ENCODE data around the gene RPS6KA1.
"Not testable (repeated sequence)": the region's sequence is repeated elsewhere in the genome, so short reads cannot be mapped to it uniquely, and the experiment has no call there.

RPS6KA1 gene

DNA sequence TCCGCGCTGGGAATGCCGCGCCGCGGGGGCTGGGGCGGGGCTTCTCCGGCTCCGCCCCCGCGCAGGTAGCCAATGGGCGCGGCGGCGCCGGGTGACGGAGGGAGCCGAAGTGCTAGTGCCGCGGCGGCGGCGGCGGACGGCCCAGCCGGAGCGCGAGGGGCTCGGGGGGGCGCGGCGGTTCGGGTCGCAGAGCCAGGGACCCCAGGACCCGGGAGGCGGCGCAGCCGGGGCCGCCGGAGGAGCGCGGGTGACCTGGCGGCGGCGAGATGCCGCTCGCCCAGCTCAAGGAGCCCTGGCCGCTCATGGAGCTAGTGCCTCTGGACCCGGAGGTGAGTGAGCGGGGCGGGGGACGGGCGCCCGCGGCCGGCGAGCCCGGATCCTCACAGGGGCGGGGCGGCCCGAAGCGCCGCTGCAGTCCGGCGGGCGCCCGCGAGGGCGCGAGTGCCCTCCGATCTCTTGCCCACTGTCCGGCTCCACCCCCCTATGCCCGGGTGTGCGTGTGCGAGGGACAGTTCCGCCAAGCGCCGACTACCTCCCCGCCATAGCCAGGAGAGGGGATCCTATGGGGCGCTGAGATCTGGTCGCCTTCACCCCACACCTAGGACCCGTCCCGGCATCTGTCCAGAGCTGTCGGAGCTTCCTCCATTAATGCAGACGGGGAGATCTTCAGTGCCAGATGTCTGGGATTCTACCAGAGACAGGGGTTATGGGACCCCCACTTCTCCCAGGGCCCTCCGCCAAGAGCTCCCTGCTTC lies at the start of gene RPS6KA1:
TSS of gene RPS6KA1 (plus strand) at position 107 of the 755 bp plus-strand sequence. CDS start at position 267, 160 bp downstream.
- peak; percentile 50 for DNase-seq (ENCODE audit: low read depth)

DNA sequence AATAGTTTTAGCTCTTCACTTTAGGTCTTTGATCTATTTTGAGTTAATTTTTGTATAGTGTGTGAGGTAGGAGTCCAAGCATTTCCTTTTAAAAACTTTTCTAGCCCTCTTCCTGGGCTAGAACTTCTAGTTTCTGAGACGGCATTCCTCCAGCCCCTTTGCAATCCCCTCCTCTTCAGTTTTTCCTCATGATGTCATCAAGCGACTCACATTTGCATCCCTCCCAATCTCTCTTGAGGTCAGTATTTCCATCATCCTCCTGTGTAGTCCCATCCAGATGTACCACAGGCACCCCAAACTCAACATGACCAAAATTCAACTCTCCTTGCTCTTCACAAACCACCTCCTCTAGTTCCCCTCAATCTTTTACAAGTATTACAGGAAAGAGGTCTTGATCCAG lies 46.6 kb upstream of the RPS6KA1 start:
- no peak for DNase-seq (ENCODE audit: low read depth)

DNA sequence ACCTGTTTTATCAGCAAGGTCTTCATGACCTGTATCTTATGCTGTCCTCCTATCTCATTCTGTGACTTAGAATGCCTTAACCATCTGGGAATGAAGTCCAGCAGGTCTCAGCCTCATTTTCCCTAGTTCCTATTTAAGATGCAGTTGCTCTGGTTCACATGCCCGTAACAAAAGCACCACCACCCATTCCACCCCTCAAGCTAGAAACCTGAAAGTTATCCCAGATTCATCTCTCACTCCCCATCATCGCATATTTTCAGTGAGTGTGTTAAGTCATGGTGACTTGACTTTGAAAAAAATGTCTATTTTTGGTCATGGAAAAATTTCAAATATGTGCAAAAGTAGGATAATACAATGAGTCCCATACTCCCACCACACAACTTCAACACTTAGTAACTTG lies 45.6 kb upstream of the RPS6KA1 start:
- no peak for DNase-seq (ENCODE audit: low read depth)

DNA sequence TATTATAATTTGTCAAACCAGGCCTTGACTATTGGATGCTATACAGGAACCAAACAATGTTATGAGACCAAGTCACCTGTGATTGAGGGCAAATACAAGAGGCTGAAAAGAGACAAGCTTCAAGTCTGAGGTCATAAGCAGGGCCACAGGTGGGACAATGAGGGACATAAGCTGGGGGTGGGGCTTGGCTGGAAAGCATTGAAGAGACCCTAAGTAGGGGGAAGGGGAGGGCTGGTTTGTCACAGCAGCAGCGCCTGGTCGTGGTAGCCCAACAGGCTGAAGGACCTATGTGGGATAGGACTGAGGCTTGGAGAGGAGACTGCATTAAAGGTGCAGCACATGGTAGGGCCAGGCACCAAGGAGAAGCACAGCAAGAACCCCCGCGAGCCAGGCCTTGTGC lies 39.4 kb upstream of the RPS6KA1 start:
- DNase-seq (ENCODE audit: low read depth): no peak

DNA sequence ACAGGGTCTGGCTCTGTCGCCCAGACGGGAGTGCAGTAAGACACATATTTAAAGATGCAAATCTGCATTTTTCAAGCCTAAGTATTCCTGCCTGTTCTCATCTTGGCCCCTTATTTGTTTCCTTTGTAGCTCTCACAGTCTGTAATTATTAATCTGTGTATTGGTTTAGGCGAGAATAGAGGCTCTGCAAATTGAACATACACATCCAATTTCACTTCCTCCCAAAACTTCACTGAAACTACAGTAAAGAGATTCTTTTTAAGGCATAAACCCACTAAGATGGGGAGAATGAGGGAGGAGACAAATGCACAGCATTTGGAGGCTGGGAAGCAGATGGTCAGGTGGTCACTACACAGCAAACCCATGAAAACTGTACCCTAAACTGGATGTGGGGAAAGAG lies 36.3 kb upstream of the RPS6KA1 start:
- no peak for DNase-seq (ENCODE audit: low read depth)

DNA sequence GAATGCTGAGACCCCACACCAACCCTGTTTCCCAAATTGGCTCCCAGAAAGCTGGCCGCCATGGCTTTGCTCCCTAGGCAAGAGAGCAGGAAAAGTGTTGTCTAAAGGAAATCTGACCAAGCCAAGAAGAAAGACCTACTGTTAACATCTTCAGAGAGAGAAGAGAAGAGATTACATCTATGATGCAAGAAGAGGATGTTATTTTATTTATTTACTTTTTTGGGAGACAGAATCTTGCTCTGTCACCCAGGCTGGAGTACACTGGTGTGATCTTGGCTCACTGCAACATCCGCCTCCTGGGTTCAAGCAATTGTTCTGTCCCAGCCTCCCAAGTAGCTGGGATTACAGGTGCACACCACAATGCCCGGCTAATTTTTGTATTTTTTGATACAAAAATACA lies 35.6 kb upstream of the RPS6KA1 start:
- no peak for DNase-seq (ENCODE audit: low read depth)

DNA sequence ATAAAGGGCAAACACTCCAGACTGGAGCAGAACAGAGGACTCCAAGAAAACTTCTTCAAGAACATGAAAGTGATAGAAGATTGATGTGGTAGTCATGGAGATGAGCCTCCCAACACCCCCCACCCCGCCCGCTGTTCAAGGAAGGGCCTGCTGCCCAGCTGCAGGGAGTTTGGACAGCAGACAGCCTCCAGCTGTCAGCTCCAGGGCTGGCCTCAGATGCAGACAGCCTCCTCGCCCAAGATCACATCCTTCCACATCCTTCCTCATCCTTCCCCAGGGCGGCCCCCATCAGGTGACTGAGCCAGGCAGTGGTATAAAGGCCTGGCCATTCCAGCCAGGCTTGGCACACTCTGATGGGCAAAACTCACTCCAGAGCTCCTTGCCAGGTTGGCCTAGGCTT lies 32.7 kb upstream of the RPS6KA1 start:
- no peak for DNase-seq (ENCODE audit: low read depth)

DNA sequence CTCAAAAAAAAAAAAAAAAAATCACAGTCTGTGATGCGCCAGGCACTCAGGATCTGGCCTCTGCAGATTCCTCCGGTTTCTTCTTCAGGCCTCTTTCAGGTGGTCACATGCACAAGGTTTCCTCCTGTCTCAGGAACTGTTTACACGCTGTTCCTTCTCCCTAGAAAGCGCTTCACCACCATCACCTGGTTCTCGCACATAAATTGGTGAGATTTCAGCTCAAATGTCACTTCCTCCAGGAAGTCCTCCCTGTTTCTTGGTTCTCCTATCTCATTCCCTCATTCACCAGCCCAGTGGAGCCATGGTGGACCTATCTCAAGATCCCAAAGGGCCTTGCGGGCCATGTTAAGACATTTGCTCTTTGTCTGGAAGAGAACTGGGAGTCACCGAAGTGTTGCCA lies 30.7 kb upstream of the RPS6KA1 start:
- DNase-seq (ENCODE audit: low read depth): no peak

DNA sequence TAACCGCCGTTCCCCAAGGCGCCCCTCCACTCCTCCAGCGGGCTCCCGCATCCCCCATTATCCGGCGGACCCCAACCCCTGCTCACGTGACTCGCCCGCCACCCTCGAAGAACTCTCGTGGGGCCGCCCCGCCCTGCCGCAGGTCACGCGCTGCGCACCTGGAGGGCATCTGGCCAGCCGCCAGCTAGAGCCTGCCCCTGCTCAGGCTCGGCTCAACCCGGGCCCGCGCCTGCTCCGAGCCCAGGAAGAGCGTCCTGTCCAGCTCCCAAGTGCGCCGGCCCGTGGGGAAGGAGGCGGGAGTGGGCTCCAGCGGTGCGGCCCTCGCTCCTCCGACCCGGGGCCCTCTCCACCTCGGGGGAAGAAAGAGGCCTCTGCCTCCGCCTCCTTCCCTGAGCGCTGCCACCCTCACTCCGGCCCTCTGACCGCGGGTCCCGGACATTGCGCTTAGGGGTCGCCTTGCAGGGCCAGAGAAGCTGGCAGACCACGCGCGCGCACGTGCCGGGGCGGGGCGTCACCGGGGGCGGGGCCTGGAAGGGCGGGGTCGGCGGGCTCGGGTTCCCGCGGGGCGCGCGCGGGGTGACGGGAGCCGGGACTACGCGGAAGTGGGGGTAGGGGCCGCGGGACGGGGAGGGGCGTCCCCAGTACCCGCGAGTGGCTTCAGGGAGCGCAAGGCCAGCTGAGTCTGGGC lies 28.9 kb upstream of the RPS6KA1 start:
- DNase-seq (ENCODE audit: low read depth): peak; percentile 91

DNA sequence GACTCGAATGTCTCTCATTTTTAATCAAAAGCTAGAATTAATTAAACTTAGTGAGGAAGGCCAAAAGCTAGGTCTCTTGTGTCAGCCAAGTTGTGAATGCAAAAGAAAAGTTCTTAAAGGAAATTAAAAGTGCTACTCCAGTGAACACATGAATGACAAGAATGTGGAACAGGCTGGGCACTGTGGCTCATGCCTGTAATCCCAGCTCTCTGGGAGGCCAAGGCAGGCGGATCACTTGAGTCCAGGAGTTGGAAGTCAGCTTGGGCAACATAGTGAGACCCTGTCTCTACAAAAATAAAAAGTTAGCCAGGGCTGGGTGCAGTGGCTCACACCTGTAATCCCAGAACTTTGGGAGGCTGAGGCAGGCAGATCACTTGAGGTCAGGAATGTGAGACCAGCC lies 18.9 kb upstream of the RPS6KA1 start:
- DNase-seq (ENCODE audit: low read depth): not testable (repeated sequence)

DNA sequence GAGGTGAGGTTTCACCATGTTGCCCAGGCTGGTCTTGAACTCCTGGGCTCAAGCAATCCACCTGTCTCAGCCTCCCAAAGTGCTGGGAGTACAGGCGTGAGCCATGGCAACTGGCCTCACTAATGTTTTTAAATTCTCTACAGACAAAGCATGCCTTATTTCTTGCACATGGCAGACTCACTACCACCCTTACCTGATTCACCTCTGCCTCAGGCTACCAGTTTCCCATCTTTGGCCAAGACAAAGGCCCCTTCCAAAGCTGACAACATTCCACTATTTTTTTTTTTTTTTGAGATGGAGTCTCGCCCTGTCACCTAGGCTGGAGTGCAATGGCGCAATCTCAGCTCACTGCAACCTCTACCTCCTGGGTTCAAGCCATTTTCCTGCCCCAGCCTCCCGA lies 13.7 kb upstream of the RPS6KA1 start:
- DNase-seq (ENCODE audit: low read depth): not testable (repeated sequence)

DNA sequence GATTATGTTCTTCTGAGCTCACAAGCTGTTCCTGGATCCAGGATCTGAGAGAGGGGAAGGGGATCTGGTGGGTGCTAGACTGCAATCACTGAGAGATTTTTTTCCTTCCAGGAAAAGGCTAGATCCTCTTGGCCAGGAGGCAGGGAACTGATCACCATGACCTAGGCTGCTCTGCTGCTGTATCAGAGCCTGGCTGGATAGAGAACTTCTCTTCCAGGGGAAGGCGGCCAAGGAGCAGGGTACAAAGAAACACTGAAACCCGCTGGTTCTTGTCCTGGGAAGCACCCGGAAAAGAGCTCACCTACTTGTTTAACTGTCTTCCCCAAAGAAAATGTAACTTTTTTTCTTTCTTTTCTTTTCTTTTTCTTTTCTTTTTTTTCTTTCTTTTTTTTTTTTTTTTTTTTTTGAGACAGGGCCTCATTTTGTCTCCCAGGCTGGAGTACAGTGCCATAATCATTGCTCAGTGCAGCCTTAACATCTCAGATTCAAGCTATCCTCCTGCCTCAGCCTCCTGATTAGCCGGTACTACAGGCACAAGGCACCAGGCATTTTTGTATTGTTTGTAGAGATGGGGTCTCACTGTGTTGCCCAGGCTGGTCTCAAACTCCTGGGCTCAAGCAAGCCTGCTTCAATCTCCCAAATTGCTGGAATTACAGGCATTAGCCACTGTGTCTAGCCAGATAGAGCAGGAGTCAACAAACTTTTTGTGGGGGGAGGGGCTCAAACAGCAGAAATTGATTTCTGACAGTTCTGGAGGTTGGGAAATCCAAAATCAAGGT lies 12.4 kb upstream of the RPS6KA1 start:
- DNase-seq (ENCODE audit: low read depth): no peak

DNA sequence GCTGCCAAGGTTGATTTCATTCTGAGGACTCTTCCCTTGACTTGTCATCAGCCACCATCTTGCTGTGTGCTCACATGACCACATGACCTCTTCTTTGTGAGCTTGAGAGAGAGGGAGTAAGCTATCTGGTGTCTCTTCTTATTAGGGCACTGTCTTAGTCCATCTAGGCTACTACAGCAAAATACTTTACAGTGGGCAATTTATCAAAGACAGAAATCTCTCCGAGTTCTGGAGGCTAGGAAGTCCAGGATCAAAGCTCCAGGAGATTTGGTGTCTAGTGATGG lies 11.9 kb upstream of the RPS6KA1 start:
- no peak for DNase-seq (ENCODE audit: low read depth)

DNA sequence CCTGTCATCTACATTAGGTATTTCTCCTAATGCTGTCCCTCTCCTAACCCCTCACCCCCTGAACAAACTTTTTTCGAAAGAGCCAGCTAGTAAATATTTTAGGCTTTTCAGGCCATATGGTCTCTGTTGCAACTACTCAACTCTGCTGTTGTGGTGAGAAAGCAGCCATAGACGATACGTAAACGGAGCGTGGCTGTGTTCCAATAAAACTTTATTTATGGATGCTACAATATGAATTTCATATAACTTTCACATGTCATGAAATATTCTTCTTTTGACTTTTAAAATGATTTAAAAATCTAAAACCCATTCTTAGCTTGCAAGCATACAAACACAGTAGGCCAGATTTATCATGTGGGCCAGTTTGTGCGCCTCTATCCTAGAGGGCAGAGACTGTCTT lies 11.2 kb upstream of the RPS6KA1 start:
- DNase-seq (ENCODE audit: low read depth): no peak

DNA sequence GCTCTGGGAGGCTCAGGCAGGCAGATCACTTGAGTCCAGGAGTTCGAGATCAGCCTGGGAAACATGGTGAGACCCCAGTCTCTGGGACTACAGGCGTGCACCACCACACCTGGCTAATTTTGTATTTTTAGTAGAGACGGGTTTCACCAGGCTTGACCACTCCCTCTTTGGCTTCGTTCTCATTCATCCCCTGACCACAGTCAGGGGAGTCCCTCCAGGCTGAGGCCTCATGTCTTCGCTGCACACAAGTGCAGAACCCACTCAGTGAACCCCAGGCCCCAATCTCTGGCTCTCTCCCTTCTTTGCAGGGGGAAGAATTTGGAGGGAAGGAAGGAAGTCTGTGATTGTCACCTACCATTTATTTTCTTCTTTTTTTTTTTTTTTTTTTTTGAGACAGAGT lies 9.2 kb upstream of the RPS6KA1 start:
- DNase-seq (ENCODE audit: low read depth): no peak

DNA sequence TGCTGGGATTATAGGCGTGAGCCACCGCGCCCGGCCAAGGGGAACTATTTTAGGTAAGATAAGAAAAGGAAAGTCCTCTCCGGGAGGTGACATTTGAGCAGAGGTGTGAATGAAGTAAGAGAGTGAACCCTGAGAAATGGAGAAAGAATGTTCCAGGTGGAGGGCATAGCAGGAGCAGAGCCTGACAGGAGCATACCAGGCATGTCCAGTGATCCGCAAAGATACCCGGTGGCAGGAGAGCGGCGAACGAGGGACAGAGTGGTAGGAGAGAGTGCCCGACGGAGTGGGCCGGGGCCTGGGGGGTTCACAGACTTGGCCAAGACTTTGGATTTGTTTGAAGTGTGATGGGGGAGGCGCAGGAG lies 7.9 kb upstream of the RPS6KA1 start:
- no peak for DNase-seq (ENCODE audit: low read depth)

DNA sequence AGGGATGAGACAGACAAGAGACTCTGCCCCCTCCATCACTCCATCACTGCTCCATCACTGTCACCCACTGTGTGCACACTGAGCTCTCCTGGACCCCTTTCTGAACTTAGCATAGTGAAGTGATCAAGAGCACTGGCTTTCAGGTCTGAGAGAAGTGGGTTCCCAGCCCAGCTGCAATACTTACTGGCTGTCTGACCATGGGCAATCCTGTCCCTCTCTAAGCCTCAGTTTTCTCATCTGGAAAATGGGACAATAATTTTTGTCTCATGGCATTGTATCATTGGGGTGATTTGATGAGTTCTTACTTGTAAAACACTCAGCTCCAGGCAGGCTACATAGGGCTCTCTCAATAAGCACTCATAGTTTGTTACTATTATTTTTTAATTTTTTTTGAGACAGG lies 7.5 kb upstream of the RPS6KA1 start:
- DNase-seq (ENCODE audit: low read depth): no peak

DNA sequence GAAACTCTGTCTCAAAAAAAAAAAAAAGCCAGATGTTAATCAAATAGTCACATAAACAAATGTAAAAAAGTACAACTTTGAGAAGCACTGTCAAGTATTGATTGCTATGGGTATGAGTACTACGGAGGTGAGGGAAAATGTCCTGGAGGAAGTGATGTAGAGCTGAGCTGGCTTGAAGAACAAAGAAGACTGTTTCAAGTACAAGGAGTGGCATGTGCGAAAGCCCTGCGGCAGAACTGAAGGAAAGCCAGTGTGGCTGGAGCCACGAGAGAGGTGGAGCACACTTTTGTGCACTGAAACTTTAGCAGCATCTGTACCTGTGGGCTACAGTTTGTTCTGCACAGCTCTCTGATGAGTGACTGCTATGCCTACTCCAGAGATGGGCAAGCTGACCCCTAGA lies 5.4 kb upstream of the RPS6KA1 start:
- no peak for DNase-seq (ENCODE audit: low read depth)

DNA sequence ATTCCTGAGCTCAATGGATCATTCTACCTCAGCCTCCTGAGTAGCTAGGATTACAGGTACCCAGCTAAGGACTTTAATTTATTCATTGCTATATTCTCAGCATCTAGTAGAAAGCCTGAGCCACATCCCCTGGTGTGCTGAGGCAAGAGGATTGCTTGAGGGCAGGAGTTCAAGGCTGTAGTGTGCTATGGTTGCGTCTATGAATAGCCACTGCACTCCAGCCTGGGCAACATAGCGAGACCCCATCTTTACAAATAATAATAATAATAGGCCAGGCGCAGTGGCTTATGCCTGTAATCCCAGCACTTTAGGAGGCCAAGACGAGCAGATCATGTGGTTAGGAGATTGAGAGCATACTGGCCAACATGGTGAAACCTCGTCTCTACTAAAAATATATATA lies 3.3 kb upstream of the RPS6KA1 start:
- no peak for DNase-seq (ENCODE audit: low read depth)

DNA sequence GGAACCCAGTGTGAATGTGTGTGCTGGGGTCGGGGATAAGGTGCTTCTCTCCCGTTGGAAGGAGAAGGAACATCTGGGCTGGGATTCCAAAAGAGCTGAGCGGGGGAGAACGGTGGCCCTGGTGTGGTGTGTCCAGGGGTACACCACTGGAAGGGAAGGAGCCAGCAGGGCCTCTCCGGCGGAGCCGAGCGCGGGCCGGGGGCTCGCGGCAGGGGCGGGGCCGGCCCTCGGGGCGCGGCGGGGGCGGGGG lies 231 bp upstream of the RPS6KA1 start:
- DNase-seq (ENCODE audit: low read depth): no peak

DNA sequence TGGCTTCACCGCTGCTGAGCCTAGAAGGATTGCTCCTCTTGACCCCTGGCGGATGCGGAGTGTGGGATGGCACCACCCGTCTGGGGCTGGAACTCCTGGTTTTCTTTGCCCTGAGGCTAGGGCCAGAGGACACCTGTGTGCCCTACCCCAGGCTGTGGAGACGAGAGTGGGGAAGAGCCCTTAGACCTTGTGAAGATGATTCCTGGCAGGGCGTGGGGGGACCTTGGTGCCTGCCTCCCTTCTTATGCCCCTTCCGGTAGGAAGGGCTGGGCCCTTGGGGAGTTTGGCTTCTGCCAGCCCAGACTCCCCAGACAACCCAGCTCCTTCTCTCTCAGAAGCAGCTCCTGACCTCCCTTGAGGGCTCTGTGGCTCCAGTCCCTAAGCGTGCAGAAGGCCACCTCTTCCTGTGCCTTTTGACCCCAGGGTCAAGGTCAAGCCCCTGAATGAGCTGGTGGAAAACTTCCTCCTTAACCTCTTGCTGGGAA lies 891 bp downstream of the RPS6KA1 start:
- DNase-seq (ENCODE audit: low read depth): no peak

DNA sequence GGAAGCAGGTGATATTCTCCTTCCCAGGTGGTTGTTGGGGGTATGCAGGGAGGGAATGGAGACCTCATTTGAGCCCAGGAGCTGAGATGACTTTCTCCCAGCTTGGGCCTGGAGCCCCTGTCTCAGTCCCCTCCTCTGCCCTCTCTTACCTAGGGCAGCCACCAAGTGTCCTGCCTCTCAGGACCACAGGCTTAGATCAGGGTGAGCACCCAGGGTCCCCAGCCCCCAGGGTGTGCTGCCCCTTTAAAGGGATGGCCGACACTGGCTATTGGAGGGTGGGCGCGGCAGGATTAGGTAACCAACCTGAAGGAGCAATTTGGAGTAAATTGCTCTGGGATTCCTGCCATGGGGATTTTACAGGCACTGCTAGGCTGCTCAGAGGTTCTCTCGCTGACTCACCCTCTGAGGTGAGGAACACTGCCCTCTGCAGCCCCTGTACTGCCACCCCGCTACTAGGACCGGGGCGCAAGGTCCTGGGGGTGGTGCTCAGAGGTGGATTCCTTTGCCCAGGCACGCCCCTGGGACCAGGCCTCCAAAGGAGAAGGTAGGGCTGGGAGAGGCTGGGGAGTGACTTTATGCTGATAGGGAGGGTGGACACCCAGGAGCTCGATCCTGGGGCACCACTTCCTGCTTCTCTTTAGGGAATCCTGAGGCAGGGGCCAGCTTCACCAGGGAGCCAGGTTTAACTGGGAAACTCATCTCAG lies 1.5 kb downstream of the RPS6KA1 start:
- DNase-seq (ENCODE audit: low read depth): peak; percentile 45

DNA sequence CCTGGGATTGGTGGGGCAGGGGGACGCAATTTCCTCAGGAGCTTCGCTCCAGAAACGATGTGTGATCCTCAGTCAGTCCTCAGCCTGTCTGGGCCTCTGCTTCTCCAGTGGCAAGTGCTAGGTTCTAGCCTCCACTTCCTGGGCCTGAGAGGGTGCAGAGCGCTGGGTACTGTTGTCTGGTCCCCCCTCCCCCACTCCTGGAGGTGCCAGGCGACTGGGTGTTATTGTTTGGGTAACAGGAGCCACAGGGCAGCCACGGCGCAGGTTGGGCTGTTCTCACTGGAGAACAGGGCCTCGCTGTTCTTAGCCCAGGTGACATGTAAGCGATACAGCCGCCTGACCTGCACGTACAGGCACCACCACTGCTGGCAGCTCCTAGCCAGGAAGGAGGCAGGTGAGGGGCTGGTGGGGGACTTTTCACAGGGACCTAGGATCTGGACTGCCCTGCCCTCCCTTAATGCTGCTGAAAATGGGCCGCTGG lies 2.1 kb downstream of the RPS6KA1 start:
- no peak for DNase-seq (ENCODE audit: low read depth)
